SK-N-SH (cell line): ENCODE results near the gene ACSL6. TPM values are rescaled to one million over a fixed set of nuclear protein-coding genes. Genes with fewer than 3 reads are reported as not detected.

Source experiments
- CTCF ChIA-PET: fragments of 300-600, 350-600 bp; formaldehyde crosslinking; extraction: SDS; loops from one replicate; lab custom pipeline; 2021; lab: Yijun Ruan, JAX
- POLR2A ChIA-PET: fragments of 350-600 bp; sonication (Branson Sonifier 250); formaldehyde crosslinking; extraction: SDS; loops from one replicate; lab custom pipeline; 2020; ENCODE audit warnings: antibody characterized with exemption, inconsistent platforms; lab: Yijun Ruan, JAX
- DNase-seq: peaks from one replicate; pipeline ENCODE4 v3.0.0; 2012
- H2AFZ ChIP-seq: fragments of 200-600 bp; sonication (generic); 2 replicates; pipeline ENCODE4 v1.8.1; 2016; ENCODE audit warnings: antibody characterized with exemption, mild to moderate bottlenecking, low read depth
- H3F3A ChIP-seq: fragments of 200-600 bp; sonication (generic); replicated peaks from 2 replicates; pipeline ENCODE3; 2016; ENCODE audit warnings: antibody characterized with exemption, mild to moderate bottlenecking; ENCODE audit not compliant: insufficient read depth
- H3K27ac ChIP-seq, 2 experiments: fragments of 200-500 bp in 1 of 2; fragments of 200-600 bp in 1 of 2; sonication (Bioruptor generic) in 1 of 2; sonication (generic), shearing (Covaris generic) in 1 of 2; 2 replicates each; pipeline versions ENCODE4 v1.5.1 to v1.6.1; 2014 to 2016; ENCODE audit warnings: low read depth in 2 of 2, inconsistent platforms in 1 of 2, low read length in 1 of 2, mild to moderate bottlenecking in 1 of 2, mixed read lengths in 1 of 2
- H3K27me3 ChIP-seq: fragments of 200-600 bp; sonication (generic), shearing (Covaris generic); 2 replicates; pipeline ENCODE4 v1.6.1; 2016; ENCODE audit warnings: mixed run types; ENCODE audit not compliant: insufficient read depth
- H3K36me3 ChIP-seq, 2 experiments: fragments of 200-500 bp in 1 of 2; fragments of 200-600 bp in 1 of 2; sonication (Bioruptor generic) in 1 of 2; sonication (generic) in 1 of 2; replicated peaks in 1 of 2; 2 replicates each; pipeline versions ENCODE3 to v1.5.1; 2014 to 2016; ENCODE audit warnings: low read length in 1 of 2, mild to moderate bottlenecking in 1 of 2; ENCODE audit not compliant: insufficient read depth in 2 of 2, control insufficient read depth in 1 of 2
- H3K4me1 ChIP-seq, 2 experiments: fragments of 200-500 bp in 1 of 2; fragments of 200-600 bp in 1 of 2; sonication (Bioruptor generic) in 1 of 2; sonication (generic), shearing (Covaris generic) in 1 of 2; 2 replicates each; pipeline versions ENCODE4 v1.5.1 to v1.6.1; 2014 to 2016; ENCODE audit warnings: low read depth in 1 of 2, low read length in 1 of 2, mixed run types in 1 of 2; ENCODE audit not compliant: insufficient read depth in 2 of 2, control insufficient read depth in 1 of 2
- H3K4me2 ChIP-seq: fragments of 200-600 bp; sonication (generic), shearing (Covaris generic); 2 replicates; pipeline ENCODE4 v1.6.1; 2017; ENCODE audit warnings: mixed run types
- H3K4me3 ChIP-seq, 2 experiments: fragments of 200-500 bp in 1 of 2; fragments of 200-600 bp in 1 of 2; sonication (Bioruptor generic) in 1 of 2; sonication (generic), shearing (Covaris generic) in 1 of 2; 2 replicates each; pipeline versions ENCODE4 v1.5.1 to v1.8.1; 2014 to 2016; ENCODE audit warnings: low read depth in 2 of 2, inconsistent platforms in 1 of 2, low read length in 1 of 2, mild to moderate bottlenecking in 1 of 2, mixed read lengths in 1 of 2, moderate library complexity in 1 of 2
- H3K79me2 ChIP-seq: fragments of 200-600 bp; sonication (generic); 2 replicates; pipeline ENCODE4 v1.8.1; 2017; ENCODE audit warnings: mild to moderate bottlenecking; ENCODE audit not compliant: insufficient read depth
- H3K9ac ChIP-seq: fragments of 200-600 bp; sonication (generic); 2 replicates; pipeline ENCODE4 v1.6.1; 2017; ENCODE audit warnings: mixed run types
- H3K9me2 ChIP-seq: fragments of 200-600 bp; sonication (generic); 2 replicates; pipeline ENCODE4 v1.6.1; 2017; ENCODE audit warnings: mixed run types
- H3K9me3 ChIP-seq: fragments of 200-600 bp; sonication (generic); 2 replicates; pipeline ENCODE4 v1.6.1; 2017; ENCODE audit warnings: mixed run types, mild to moderate bottlenecking, moderate library complexity
- H4K20me1 ChIP-seq: fragments of 200-600 bp; sonication (generic); 2 replicates; pipeline ENCODE4 v1.6.1; 2017; ENCODE audit warnings: mild to moderate bottlenecking, mixed run types; ENCODE audit not compliant: insufficient read depth
- ELF1 ChIP-seq: IDR thresholded peaks from 2 replicates; pipeline ENCODE4 v1.4.0; 2012
- EP300 ChIP-seq, 2 experiments: IDR thresholded peaks; 2 replicates each; pipeline versions ENCODE4 v1.4.0 to v1.6.1; 2012; ENCODE audit warnings: borderline replicate concordance in 1 of 2, low read depth in 1 of 2, low read length in 1 of 2
- EZH2phosphoT487 ChIP-seq: fragments of 200-600 bp; sonication (generic); IDR thresholded peaks from 2 replicates; pipeline ENCODE4 v1.6.1; 2017; ENCODE audit warnings: low read depth, mixed run types, mild to moderate bottlenecking, antibody characterized with exemption, moderate library complexity, borderline replicate concordance
- FOSL2 ChIP-seq: IDR thresholded peaks from 2 replicates; pipeline ENCODE4 v1.4.0; 2012; ENCODE audit warnings: low read depth, mild to moderate bottlenecking, moderate library complexity, borderline replicate concordance
- FOXM1 ChIP-seq: IDR thresholded peaks from 2 replicates; pipeline ENCODE4 v1.4.0; 2012; ENCODE audit warnings: low read depth, mild to moderate bottlenecking
- JUND ChIP-seq: IDR thresholded peaks from 2 replicates; pipeline ENCODE4 v1.4.0; 2012
- MAX ChIP-seq: IDR thresholded peaks from 2 replicates; pipeline ENCODE4 v1.4.0; 2012; ENCODE audit warnings: low read depth
- MXI1 ChIP-seq: IDR thresholded peaks from 2 replicates; pipeline ENCODE4 v1.6.1; 2012; ENCODE audit warnings: mild to moderate bottlenecking, low read depth, low read length, improper control_type of control experiment
- NFIC ChIP-seq: IDR thresholded peaks from 2 replicates; pipeline ENCODE4 v1.4.0; 2012; ENCODE audit warnings: borderline replicate concordance
- NRF1 ChIP-seq: IDR thresholded peaks from 2 replicates; pipeline ENCODE4 v1.6.1; 2012; ENCODE audit warnings: low read depth, mild to moderate bottlenecking, low read length
- RAD21 ChIP-seq: IDR thresholded peaks from 2 replicates; pipeline ENCODE4 v1.6.1; 2012; ENCODE audit warnings: mild to moderate bottlenecking, low read length
- RCOR1 ChIP-seq: fragments of 150-350 bp; IDR thresholded peaks from 2 replicates; pipeline ENCODE4 v1.6.1; 2017; ENCODE audit warnings: antibody characterized with exemption, low read length
- SIN3A ChIP-seq: IDR thresholded peaks from 2 replicates; pipeline ENCODE4 v1.6.1; 2012; ENCODE audit warnings: low read depth, mild to moderate bottlenecking, low read length, moderate library complexity, borderline replicate concordance
- SMC3 ChIP-seq: IDR thresholded peaks from 2 replicates; pipeline ENCODE4 v1.6.1; 2012; ENCODE audit warnings: low read depth, low read length, improper control_type of control experiment
- TAF1 ChIP-seq: IDR thresholded peaks from 2 replicates; pipeline ENCODE4 v1.6.1; 2012; ENCODE audit warnings: low read depth, mild to moderate bottlenecking, low read length, moderate library complexity, borderline replicate concordance
- TCF12 ChIP-seq: IDR thresholded peaks from 2 replicates; pipeline ENCODE4 v1.4.0; 2012
- USF2 ChIP-seq: fragments of 150-350 bp; IDR thresholded peaks from 2 replicates; pipeline ENCODE4 v1.6.1; 2017; ENCODE audit warnings: antibody characterized with exemption, low read length, low read depth, borderline replicate concordance
- YY1 ChIP-seq: IDR thresholded peaks from 2 replicates; pipeline ENCODE4 v1.4.0; 2012; ENCODE audit warnings: low read depth, mild to moderate bottlenecking
- WGBS: methylation state at CpG from one replicate; pipeline ENCODE4 v1.1.6; 2017; ENCODE audit warnings: low lambda C conversion rate; 5-methylcytosine and 5-hydroxymethylcytosine counted together
- polyA plus RNA-seq, 3 experiments: library from polyadenylated mRNA; depleted of rRNA; stranded (reverse); fragments of >200 nt; gene quantifications; 2 replicates each; pipeline ENCODE4 v1.2.3, GENCODE V29; 2012
- TF ChIP-seq, protein P1 (sequence below): IDR thresholded peaks from 2 replicates; pipeline ENCODE4 v1.6.1; 2012; ENCODE audit warnings: mild to moderate bottlenecking, low read depth, low read length, moderate library complexity
- TF ChIP-seq, protein P2 (sequence below): IDR thresholded peaks from 2 replicates; pipeline ENCODE4; 2012

Gene ACSL6
- polyA plus RNA-seq, 1 of the 3 experiments (the other 2 are of a cell fraction), result 0.46 TPM

GRCh38 chr5:132030610-132031009 lies 19.2 kb upstream of the ACSL6 start:
- CTCF ChIA-PET, result interaction anchor here (1.2 kb wide), 1 partner anchor 34 kb away, joined by 4 read pairs; no protein-coding TSS in a partner anchor
- Histone ChIP-seq H3K4me3 (no peak overlapping the region), H3K9me3 (no peaks in the 10 kb centered on the region), H2AFZ (no peak overlapping the region), H3F3A (no peaks in the 10 kb centered on the region), H3K4me2 (no peak overlapping the region), H3K4me1 (no peaks in the 10 kb centered on the region), H3K27ac (no peak overlapping the region), H3K79me2 (no peaks in the 10 kb centered on the region), H3K9me2 (no peaks in the 10 kb centered on the region), H4K20me1 (no peaks in the 10 kb centered on the region), H3K9ac (no peak overlapping the region), H3K36me3 (no peaks in the 10 kb centered on the region), H3K27me3 (no peaks in the 10 kb centered on the region)
- 17% methylated on average over 2 of the region's 2 CpGs for WGBS
- no peak for DNase-seq
- POLR2A ChIA-PET, result no interaction called here
- TF ChIP-seq RCOR1 (no peak), FOXM1 (no peak), EP300 (IDR thresholded peaks at IDR 0.05; ENCODE audit: borderline replicate concordance in 1 of 2, low read depth in 1 of 2, low read length in 1 of 2) (no peak), EZH2phosphoT487 (no peak), SMC3 (no peak), JUND (no peak), FOSL2 (no peak), NFIC (no peak), ELF1 (no peak), YY1 (no peak), TCF12 (no peak), NRF1 (no peak), SIN3A (no peak), TAF1 (no peak), MAX (no peak), RAD21 (no peak), USF2 (no peak), MXI1 (no peak)
- TF ChIP-seq, protein P1, sequence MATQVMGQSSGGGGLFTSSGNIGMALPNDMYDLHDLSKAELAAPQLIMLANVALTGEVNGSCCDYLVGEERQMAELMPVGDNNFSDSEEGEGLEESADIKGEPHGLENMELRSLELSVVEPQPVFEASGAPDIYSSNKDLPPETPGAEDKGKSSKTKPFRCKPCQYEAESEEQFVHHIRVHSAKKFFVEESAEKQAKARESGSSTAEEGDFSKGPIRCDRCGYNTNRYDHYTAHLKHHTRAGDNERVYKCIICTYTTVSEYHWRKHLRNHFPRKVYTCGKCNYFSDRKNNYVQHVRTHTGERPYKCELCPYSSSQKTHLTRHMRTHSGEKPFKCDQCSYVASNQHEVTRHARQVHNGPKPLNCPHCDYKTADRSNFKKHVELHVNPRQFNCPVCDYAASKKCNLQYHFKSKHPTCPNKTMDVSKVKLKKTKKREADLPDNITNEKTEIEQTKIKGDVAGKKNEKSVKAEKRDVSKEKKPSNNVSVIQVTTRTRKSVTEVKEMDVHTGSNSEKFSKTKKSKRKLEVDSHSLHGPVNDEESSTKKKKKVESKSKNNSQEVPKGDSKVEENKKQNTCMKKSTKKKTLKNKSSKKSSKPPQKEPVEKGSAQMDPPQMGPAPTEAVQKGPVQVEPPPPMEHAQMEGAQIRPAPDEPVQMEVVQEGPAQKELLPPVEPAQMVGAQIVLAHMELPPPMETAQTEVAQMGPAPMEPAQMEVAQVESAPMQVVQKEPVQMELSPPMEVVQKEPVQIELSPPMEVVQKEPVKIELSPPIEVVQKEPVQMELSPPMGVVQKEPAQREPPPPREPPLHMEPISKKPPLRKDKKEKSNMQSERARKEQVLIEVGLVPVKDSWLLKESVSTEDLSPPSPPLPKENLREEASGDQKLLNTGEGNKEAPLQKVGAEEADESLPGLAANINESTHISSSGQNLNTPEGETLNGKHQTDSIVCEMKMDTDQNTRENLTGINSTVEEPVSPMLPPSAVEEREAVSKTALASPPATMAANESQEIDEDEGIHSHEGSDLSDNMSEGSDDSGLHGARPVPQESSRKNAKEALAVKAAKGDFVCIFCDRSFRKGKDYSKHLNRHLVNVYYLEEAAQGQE, result no peak
- TF ChIP-seq, protein P2, sequence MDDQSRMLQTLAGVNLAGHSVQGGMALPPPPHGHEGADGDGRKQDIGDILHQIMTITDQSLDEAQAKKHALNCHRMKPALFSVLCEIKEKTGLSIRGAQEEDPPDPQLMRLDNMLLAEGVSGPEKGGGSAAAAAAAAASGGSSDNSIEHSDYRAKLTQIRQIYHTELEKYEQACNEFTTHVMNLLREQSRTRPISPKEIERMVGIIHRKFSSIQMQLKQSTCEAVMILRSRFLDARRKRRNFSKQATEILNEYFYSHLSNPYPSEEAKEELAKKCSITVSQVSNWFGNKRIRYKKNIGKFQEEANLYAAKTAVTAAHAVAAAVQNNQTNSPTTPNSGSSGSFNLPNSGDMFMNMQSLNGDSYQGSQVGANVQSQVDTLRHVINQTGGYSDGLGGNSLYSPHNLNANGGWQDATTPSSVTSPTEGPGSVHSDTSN, result no peak
